OCI-LY1 (cell line): ENCODE data around the gene TMED8.

ENCODE experiments used
- H2AFZ ChIP-seq: fragments of 200-600 bp; sonication (generic), shearing (Covaris generic); 2 replicates; pipeline ENCODE4 v1.6.0; 2014; ENCODE audit warnings: antibody characterized with exemption, mild to moderate bottlenecking, low read length
- H3F3A ChIP-seq: fragments of 200-600 bp; sonication (generic), shearing (Covaris generic); 2 replicates; pipeline ENCODE4 v1.6.0; 2014; ENCODE audit warnings: mild to moderate bottlenecking, antibody characterized with exemption, low read length, moderate library complexity; ENCODE audit not compliant: insufficient read depth
- H3K27ac ChIP-seq: fragments of 200-600 bp; sonication (generic); 2 replicates; pipeline ENCODE4 v1.5.1; 2014; ENCODE audit warnings: low read length, mixed run types, mild to moderate bottlenecking, low read depth; ENCODE audit not compliant: poor library complexity, severe bottlenecking
- H3K27me3 ChIP-seq: fragments of 200-600 bp; sonication (generic); 2 replicates; pipeline ENCODE4 v1.6.0; 2014; ENCODE audit warnings: antibody characterized with exemption, mild to moderate bottlenecking, low read length, moderate library complexity; ENCODE audit not compliant: insufficient read depth
- H3K36me3 ChIP-seq: fragments of 200-600 bp; sonication (generic); 2 replicates; pipeline ENCODE4 v1.6.1; 2014; ENCODE audit warnings: mild to moderate bottlenecking, antibody characterized with exemption, low read length, moderate library complexity, mixed read lengths; ENCODE audit not compliant: insufficient read depth
- H3K4me1 ChIP-seq: fragments of 200-600 bp; sonication (generic); 2 replicates; pipeline ENCODE4 v1.5.1; 2014; ENCODE audit warnings: mild to moderate bottlenecking, low read length, moderate library complexity; ENCODE audit not compliant: insufficient read depth, severe bottlenecking
- H3K4me2 ChIP-seq: fragments of 200-600 bp; sonication (generic), shearing (Covaris generic); 2 replicates; pipeline ENCODE4 v1.6.1; 2014; ENCODE audit warnings: low read length
- H3K4me3 ChIP-seq: fragments of 200-600 bp; sonication (generic); 2 replicates; pipeline ENCODE4 v1.5.1; 2014; ENCODE audit warnings: low read length, low read depth, mild to moderate bottlenecking, mixed read lengths; ENCODE audit not compliant: poor library complexity, severe bottlenecking
- H3K79me2 ChIP-seq: fragments of 200-600 bp; shearing (Covaris generic); 2 replicates; pipeline ENCODE4 v1.6.1; 2016; ENCODE audit warnings: mixed run types, low read length, mixed read lengths; ENCODE audit not compliant: insufficient read depth
- H3K9ac ChIP-seq: fragments of 200-600 bp; sonication (generic), shearing (Covaris generic); 2 replicates; pipeline ENCODE4 v1.6.1; 2014; ENCODE audit warnings: mild to moderate bottlenecking, low read length, mixed read lengths
- H3K9me2 ChIP-seq: fragments of 200-600 bp; sonication (generic), shearing (Covaris generic); 2 replicates; pipeline ENCODE4 v1.6.1; 2014; ENCODE audit warnings: low read depth, mild to moderate bottlenecking, low read length, mixed read lengths
- H3K9me3 ChIP-seq: fragments of 200-600 bp; shearing (Covaris generic); 2 replicates; pipeline ENCODE4 v1.6.1; 2014; ENCODE audit warnings: low read length, mixed read lengths
- H4K20me1 ChIP-seq: fragments of 200-600 bp; sonication (generic), shearing (Covaris generic); 2 replicates; pipeline ENCODE4 v1.6.0; 2016; ENCODE audit warnings: mild to moderate bottlenecking, low read length; ENCODE audit not compliant: insufficient read depth
- EZH2 ChIP-seq: fragments of 200-600 bp; sonication (generic), shearing (Covaris generic); IDR thresholded peaks from 2 replicates; pipeline ENCODE4 v1.8.0; 2017; ENCODE audit warnings: borderline replicate concordance, mixed run types, mild to moderate bottlenecking, antibody characterized with exemption, low read length, moderate library complexity, mixed read lengths
- TF ChIP-seq, protein P1 (sequence below): fragments of 200-600 bp; sonication (generic), shearing (Covaris generic); IDR thresholded peaks from 2 replicates; pipeline ENCODE4 v1.5.1; 2017; ENCODE audit warnings: mild to moderate bottlenecking, antibody characterized with exemption, low read length, moderate library complexity, mixed read lengths

TMED8 gene

DNA sequence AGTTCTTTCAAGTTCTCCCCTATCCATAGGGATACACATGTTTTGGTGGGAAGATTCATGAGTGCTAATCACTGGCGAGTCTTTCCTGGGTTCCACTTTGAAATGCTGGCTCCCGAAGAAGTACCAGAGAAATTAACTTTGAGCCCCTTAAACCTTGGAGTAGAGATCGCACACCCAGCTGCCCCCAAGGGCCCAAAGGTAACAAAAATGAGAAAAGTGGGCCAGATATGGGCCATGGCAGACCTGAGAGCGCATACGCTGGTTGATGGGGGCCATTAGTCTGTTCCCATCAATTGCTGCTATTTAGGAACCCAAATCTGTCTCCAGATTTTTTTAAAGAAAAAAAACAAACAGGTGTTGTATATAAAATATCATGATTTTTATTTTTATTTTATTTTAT is 53.9 kb downstream of the TMED8 start:
- TF ChIP-seq, protein P1, sequence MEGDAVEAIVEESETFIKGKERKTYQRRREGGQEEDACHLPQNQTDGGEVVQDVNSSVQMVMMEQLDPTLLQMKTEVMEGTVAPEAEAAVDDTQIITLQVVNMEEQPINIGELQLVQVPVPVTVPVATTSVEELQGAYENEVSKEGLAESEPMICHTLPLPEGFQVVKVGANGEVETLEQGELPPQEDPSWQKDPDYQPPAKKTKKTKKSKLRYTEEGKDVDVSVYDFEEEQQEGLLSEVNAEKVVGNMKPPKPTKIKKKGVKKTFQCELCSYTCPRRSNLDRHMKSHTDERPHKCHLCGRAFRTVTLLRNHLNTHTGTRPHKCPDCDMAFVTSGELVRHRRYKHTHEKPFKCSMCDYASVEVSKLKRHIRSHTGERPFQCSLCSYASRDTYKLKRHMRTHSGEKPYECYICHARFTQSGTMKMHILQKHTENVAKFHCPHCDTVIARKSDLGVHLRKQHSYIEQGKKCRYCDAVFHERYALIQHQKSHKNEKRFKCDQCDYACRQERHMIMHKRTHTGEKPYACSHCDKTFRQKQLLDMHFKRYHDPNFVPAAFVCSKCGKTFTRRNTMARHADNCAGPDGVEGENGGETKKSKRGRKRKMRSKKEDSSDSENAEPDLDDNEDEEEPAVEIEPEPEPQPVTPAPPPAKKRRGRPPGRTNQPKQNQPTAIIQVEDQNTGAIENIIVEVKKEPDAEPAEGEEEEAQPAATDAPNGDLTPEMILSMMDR: no peak
- TF ChIP-seq EZH2: no peak
- no peak overlapping the region for H3K9ac ChIP-seq
- no peak overlapping the region for H3K4me3 ChIP-seq
- H3K36me3 ChIP-seq: no peaks in the 10 kb centered on the region
- no peaks in the 10 kb centered on the region for H3K79me2 ChIP-seq
- H3K27ac ChIP-seq: no peak overlapping the region
- H3K4me1 ChIP-seq: peaks cover 23% of the 10 kb centered on the region
- no peaks in the 10 kb centered on the region for H3K27me3 ChIP-seq
- H3K9me3 ChIP-seq: no peaks in the 10 kb centered on the region
- H2AFZ ChIP-seq: no peak overlapping the region
- H3F3A ChIP-seq: no peaks in the 10 kb centered on the region
- no peaks in the 10 kb centered on the region for H3K9me2 ChIP-seq
- H3K4me2 ChIP-seq: no peak overlapping the region
- no peaks in the 10 kb centered on the region for H4K20me1 ChIP-seq

DNA sequence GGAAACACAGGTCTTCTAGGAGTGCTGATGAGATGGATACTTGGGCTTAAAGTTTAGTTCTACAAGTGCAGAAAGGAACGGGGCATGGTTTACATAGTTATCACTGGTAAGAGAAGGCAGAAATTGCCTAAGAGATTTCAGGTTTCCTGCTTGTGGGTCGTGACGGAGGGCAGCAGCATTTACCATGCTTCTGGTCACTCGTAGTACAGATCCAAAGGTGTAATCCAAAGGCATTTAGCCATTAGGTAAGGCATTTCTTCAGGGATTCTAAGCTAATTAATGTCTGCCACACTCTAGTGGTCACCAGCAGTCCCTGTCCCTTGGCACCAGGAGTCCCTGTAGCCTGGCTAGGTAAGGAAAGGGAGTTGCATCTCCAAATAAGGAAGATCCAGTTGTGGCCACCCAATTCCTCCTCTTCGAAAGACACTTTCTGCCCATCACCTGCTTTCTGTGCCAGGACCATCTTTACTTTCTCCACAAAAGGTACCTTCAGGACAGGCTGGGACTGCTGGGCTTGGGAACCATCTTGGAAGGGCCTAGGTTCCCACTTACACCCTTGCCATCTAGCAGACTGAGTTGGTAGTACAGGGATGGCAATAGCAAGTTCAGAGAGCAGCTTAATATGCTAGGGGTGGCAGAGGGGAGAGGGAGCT is 54.5 kb downstream of the TMED8 start:
- Histone ChIP-seq H3K9me2 (no peaks in the 10 kb centered on the region), H3K9ac (peak overlapping the region; percentile 68), H3K9me3 (no peaks in the 10 kb centered on the region), H3K36me3 (no peaks in the 10 kb centered on the region), H3K27me3 (no peaks in the 10 kb centered on the region), H3K4me2 (peak overlapping the region; percentile 77), H3F3A (no peaks in the 10 kb centered on the region), H2AFZ (no peak overlapping the region), H3K4me1 (peaks cover 23% of the 10 kb centered on the region), H4K20me1 (no peaks in the 10 kb centered on the region), H3K79me2 (no peaks in the 10 kb centered on the region), H3K4me3 (peak overlapping the region; percentile 73), H3K27ac (peak overlapping the region; percentile 84)
- TF ChIP-seq, protein P1: no peak
- no peak for TF ChIP-seq EZH2

DNA sequence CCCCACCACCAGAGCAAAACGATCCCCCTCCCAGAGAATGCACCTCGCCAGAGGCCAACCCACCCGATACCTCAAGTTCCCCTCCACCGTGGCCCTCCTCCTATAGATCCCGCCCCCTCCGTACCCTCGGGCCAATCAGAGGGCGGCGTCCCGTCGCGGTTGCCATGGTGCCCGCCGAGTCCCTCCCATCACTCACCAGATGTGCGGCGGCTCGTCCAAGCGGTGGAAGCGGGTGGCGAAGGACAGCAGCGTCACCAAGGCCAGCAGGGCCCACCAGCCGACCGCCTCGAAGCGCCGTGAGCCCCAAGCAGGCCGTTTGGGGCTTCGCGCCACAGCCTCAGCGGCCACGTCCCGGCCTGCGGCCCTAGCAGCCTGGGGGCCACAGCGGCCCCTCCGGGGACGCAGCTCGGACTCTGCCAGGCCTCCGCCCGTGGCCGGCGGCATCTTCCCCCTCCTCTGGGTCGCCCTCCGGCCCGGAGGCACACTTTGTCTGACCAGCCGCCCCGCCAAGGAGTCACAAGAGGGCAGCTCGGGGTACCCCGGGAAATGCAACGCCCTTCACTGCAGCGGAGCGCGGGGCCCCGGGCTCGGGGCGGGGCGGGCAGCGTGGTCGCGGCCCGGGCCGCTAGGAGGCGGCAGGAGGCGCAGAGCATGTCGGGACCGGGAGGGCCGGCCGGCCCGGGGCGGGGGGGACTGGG is 56.5 kb downstream of the TMED8 start, which contains the start of gene POMT2:
Gene POMT2 (minus strand): TSS at position 646 of the 698 bp plus-strand sequence. CDS start 202 bp downstream, at position 444.
- no peak for TF ChIP-seq EZH2
- TF ChIP-seq, protein P1: peak; percentile 36
- Histone ChIP-seq H3K4me1 (peaks cover 23% of the 10 kb centered on the region), H3K9me3 (no peaks in the 10 kb centered on the region), H3K27ac (peak within 1 kb of the TSS; percentile 84), H3K27me3 (no peaks in the 10 kb centered on the region), H3K79me2 (no peaks in the 10 kb centered on the region), H3K36me3 (no peaks in the 10 kb centered on the region), H3K9me2 (no peaks in the 10 kb centered on the region), H4K20me1 (no peaks in the 10 kb centered on the region), H3K4me3 (peak within 1 kb of the TSS; percentile 73), H2AFZ (no peak within 1 kb of the TSS), H3F3A (no peaks in the 10 kb centered on the region), H3K4me2 (peak within 1 kb of the TSS; percentile 77), H3K9ac (peak within 1 kb of the TSS; percentile 68)
